ENCODE measurements around the gene SEPSECS. TPM values are rescaled to one million over a fixed set of nuclear protein-coding genes. Genes with fewer than 3 reads are reported as not detected.

Gene SEPSECS
- polyA plus RNA-seq, 3 donors: 0.65 to 5.8 (median 2.1) TPM

DNA sequence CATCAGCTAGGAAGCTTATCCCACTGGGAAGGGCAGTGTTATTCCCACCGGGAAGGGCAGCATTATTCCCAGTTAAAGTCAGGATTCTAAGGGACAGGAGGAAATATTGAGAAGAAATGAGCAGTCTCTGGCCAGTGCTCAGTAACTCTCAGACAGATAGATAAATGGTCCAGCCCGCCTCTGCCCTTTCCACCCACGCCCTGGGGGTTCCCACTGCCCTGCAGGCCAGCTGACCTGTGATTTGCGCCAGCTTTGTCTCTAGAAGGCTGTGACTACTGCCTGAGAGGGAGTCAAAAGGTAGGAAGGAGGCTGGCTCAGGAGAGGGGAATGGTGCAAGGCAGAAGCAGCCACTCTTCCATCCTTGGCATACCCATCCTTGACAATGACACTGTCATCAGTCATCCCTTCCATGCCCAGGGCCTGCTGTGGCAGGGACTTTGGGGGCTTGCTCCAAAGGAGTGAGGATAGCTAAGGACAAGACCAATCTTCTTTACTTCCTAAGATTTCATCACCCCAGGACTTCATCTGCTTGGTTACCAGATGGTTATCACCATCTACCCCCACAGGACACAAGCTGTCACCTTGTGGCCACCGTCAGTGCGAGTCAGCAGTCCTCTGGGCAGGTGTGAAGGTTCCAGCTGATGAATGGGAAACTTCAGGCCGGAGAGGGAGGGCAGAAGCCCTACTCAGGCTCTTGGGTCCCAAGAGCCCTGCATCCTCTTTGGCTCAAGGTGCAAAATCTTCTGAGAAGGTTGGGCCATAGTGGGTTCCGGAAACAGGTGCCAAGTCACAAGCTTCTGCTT lies 49.5 kb downstream of the SEPSECS start:
- Mint-ChIP-seq H3K4me3 (no peak overlapping the region), H3K36me3 (no peaks in the 10 kb centered on the region), H3K27me3 (ENCODE audit: low read depth in 3 of 3) (peaks cover 0 to 3% (median 0%) of the 10 kb centered on the region in 3 donors), H3K9me3 (peaks cover 0 to 1% (median 0%) of the 10 kb centered on the region in 7 donors), H3K27ac (no peak overlapping the region), H3K4me1 (no peaks in the 10 kb centered on the region)
- Histone ChIP-seq H3K4me3 (replicated peaks in 1 of 3; ENCODE audit: low read depth in 2 of 3, low read length in 3 of 3) (no peak overlapping the region), H4K20me1 (ENCODE audit: insufficient read depth, low read length) (no peaks in the 10 kb centered on the region), H2AFZ (ENCODE audit: insufficient read depth, low read depth, low read length, poor library complexity, severe bottlenecking) (no peak overlapping the region), H3K9ac (ENCODE audit: insufficient read depth, low read length, poor library complexity, severe bottlenecking) (no peak overlapping the region), H3K4me1 (ENCODE audit: control insufficient read depth in 1 of 2, insufficient read depth in 2 of 2, low read length in 2 of 2) (no peaks in the 10 kb centered on the region), H3K36me3 (replicated peaks in 1 of 2; ENCODE audit: control insufficient read depth in 1 of 2, insufficient read depth in 2 of 2, low read length in 2 of 2) (no peaks in the 10 kb centered on the region), H3K27me3 (ENCODE audit: control insufficient read depth in 2 of 2, insufficient read depth in 2 of 2, low read length in 2 of 2) (no peaks in the 10 kb centered on the region), H3K4me2 (replicated peaks; ENCODE audit: extremely low read depth, low read length, poor library complexity, severe bottlenecking) (no peak overlapping the region), H3K9me3 (replicated peaks in 1 of 2; ENCODE audit: control insufficient read depth in 1 of 2, insufficient read depth in 1 of 2, low read length in 2 of 2) (no peaks in the 10 kb centered on the region), H3K79me2 (ENCODE audit: insufficient read depth, low read length) (no peaks in the 10 kb centered on the region), H3K27ac (ENCODE audit: low read depth in 1 of 2, low read length in 2 of 2) (no peak overlapping the region)
- 83% methylated on average over 3 of the region's 8 CpGs for WGBS (ENCODE audit: insufficient coverage)
- no peak for DNase-seq
- intact Hi-C loops (cut with micrococcal nuclease): no loop called here
- TF ChIP-seq CTCF (IDR thresholded peaks at IDR 0.05): no peak

DNA sequence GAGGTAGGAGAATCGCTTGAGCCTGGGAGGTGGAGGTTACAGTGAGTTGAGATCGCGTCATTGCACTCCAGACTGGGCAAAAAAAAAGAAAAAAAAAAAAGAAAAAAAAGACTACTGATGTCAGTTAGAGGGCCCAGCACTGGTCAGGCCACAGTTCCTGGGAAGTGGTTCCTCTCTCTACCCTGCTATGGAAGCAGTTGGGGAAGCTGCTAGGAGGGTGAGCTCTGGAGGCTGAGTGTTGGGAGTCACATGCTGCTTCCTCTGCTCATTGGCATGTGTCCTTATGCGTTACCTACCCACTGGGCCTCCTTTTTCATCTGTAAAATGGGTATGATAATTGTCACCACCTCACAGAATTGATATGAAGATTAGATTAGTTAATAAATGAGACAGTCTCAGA lies 50.7 kb downstream of the SEPSECS start:
- H3K36me3 ChIP-seq (replicated peaks in 1 of 2; ENCODE audit: control insufficient read depth in 1 of 2, insufficient read depth in 2 of 2, low read length in 2 of 2): no peaks in the 10 kb centered on the region
- no peaks in the 10 kb centered on the region for H3K27me3 ChIP-seq (ENCODE audit: control insufficient read depth in 2 of 2, insufficient read depth in 2 of 2, low read length in 2 of 2)
- no peaks in the 10 kb centered on the region for H3K4me1 Mint-ChIP-seq
- H3K36me3 Mint-ChIP-seq: no peaks in the 10 kb centered on the region
- intact Hi-C loops (cut with micrococcal nuclease): no loop called here
- no peak overlapping the region for H3K4me3 ChIP-seq (replicated peaks in 1 of 3; ENCODE audit: low read depth in 2 of 3, low read length in 3 of 3)
- H3K9me3 ChIP-seq (replicated peaks in 1 of 2; ENCODE audit: control insufficient read depth in 1 of 2, insufficient read depth in 1 of 2, low read length in 2 of 2): no peaks in the 10 kb centered on the region
- no peaks in the 10 kb centered on the region for H3K4me1 ChIP-seq (ENCODE audit: control insufficient read depth in 1 of 2, insufficient read depth in 2 of 2, low read length in 2 of 2)
- TF ChIP-seq CTCF (IDR thresholded peaks at IDR 0.05): no peak
- H4K20me1 ChIP-seq (ENCODE audit: insufficient read depth, low read length): no peaks in the 10 kb centered on the region
- WGBS (ENCODE audit: insufficient coverage): no CpG with 5 or more reads among the region's 4 CpGs
- DNase-seq: no peak
- no peak overlapping the region for H2AFZ ChIP-seq (ENCODE audit: insufficient read depth, low read depth, low read length, poor library complexity, severe bottlenecking)
- H3K27ac ChIP-seq (ENCODE audit: low read depth in 1 of 2, low read length in 2 of 2): no peak overlapping the region
- H3K4me2 ChIP-seq (replicated peaks; ENCODE audit: extremely low read depth, low read length, poor library complexity, severe bottlenecking): no peak overlapping the region
- no peak overlapping the region for H3K4me3 Mint-ChIP-seq
- H3K9me3 Mint-ChIP-seq: peaks cover 0 to 2% (median 0%) of the 10 kb centered on the region in 7 donors
- H3K27me3 Mint-ChIP-seq (ENCODE audit: low read depth in 3 of 3): peaks cover 0 to 3% (median 2%) of the 10 kb centered on the region in 3 donors
- H3K27ac Mint-ChIP-seq: no peak overlapping the region
- H3K79me2 ChIP-seq (ENCODE audit: insufficient read depth, low read length): no peaks in the 10 kb centered on the region
- no peak overlapping the region for H3K9ac ChIP-seq (ENCODE audit: insufficient read depth, low read length, poor library complexity, severe bottlenecking)

All from CD14-positive monocyte (primary cell).